GM12878 (cell line): ENCODE results near the gene MST1.

Source experiments
- CTCF ChIP-seq, 3 experiments: IDR thresholded peaks in 2 of 3; conservative IDR thresholded peaks in 1 of 3; 2 replicates each; pipeline ENCODE4 v1.5.1; 2011; ENCODE audit warnings: low read depth in 3 of 3, low read length in 3 of 3, mild to moderate bottlenecking in 3 of 3, control low read depth in 2 of 3, moderate library complexity in 2 of 3, inconsistent platforms in 1 of 3, mixed read lengths in 1 of 3; ENCODE audit not compliant: control insufficient read depth in 2 of 3, insufficient read depth in 1 of 3; ENCODE audit errors: extremely low read depth in 1 of 3
- EP300 ChIP-seq, 2 experiments: fragments of 150-350 bp in 1 of 2; IDR thresholded peaks; 2 replicates each; pipeline ENCODE4 v1.6.1; 2011 to 2012; ENCODE audit warnings: low read depth in 2 of 2, low read length in 2 of 2, borderline replicate concordance in 1 of 2, improper control_type of control experiment in 1 of 2, inconsistent platforms in 1 of 2; ENCODE audit not compliant: control insufficient read depth in 1 of 2
- GABPA ChIP-seq: IDR thresholded peaks from 2 replicates; pipeline ENCODE4 v1.6.1; 2014; ENCODE audit warnings: antibody characterized with exemption, low read depth, mild to moderate bottlenecking, inconsistent platforms
- JUND ChIP-seq: IDR thresholded peaks from 2 replicates; pipeline ENCODE4 v1.6.1; 2012; ENCODE audit warnings: low read depth, mild to moderate bottlenecking, low read length, improper control_type of control experiment, moderate library complexity
- POU2F2 ChIP-seq: IDR thresholded peaks from 3 replicates; pipeline ENCODE4 v1.6.1; 2011; ENCODE audit warnings: low read depth, mild to moderate bottlenecking, low read length, borderline replicate concordance
- RB1 ChIP-seq: fragments of 450-650 bp; formaldehyde crosslinking; IDR thresholded peaks from 2 replicates; pipeline ENCODE4 v1.6.1; 2017; ENCODE audit warnings: mild to moderate bottlenecking, borderline replicate concordance
- RCOR1 ChIP-seq: conservative IDR thresholded peaks from 2 replicates; pipeline ENCODE4 v1.6.1; 2012; ENCODE audit warnings: low read depth, low read length, improper control_type of control experiment
- SIN3A ChIP-seq: IDR thresholded peaks from 2 replicates; pipeline ENCODE4 v1.6.1; 2012; ENCODE audit warnings: low read depth, low read length, improper control_type of control experiment
- SMC3 ChIP-seq: IDR thresholded peaks from 2 replicates; pipeline ENCODE4 v1.6.1; 2011; ENCODE audit warnings: low read length, improper control_type of control experiment, borderline replicate concordance
- TCF12 ChIP-seq: IDR thresholded peaks from 2 replicates; pipeline ENCODE4 v1.6.1; 2011; ENCODE audit warnings: low read depth, mild to moderate bottlenecking, low read length
- ZBTB4 ChIP-seq: fragments of 450-650 bp; formaldehyde crosslinking; IDR thresholded peaks from 2 replicates; pipeline ENCODE4 v1.4.0; 2022; ENCODE audit warnings: mild to moderate bottlenecking, moderate library complexity
- ZNF207 ChIP-seq: fragments of 450-650 bp; IDR thresholded peaks from 2 replicates; pipeline ENCODE4 v1.6.1; 2014; ENCODE audit warnings: antibody characterized with exemption, mild to moderate bottlenecking, borderline replicate concordance
- TF ChIP-seq, protein P1 (sequence below): fragments of 450-650 bp; IDR thresholded peaks from 2 replicates; pipeline ENCODE4 v1.6.1; 2018; ENCODE audit warnings: borderline replicate concordance, mild to moderate bottlenecking; ENCODE audit not compliant: partially characterized antibody

- TF ChIP-seq POU2F2, result no peak
- TF ChIP-seq CTCF (IDR thresholded peaks at IDR 0.05 in 2 of 3, conservative IDR thresholded peaks at IDR 0.05 in 1 of 3; ENCODE audit: control insufficient read depth in 2 of 3, extremely low read depth in 1 of 3, insufficient read depth in 1 of 3, low read depth in 3 of 3, low read length in 3 of 3), result no peak
- TF ChIP-seq, protein P1, sequence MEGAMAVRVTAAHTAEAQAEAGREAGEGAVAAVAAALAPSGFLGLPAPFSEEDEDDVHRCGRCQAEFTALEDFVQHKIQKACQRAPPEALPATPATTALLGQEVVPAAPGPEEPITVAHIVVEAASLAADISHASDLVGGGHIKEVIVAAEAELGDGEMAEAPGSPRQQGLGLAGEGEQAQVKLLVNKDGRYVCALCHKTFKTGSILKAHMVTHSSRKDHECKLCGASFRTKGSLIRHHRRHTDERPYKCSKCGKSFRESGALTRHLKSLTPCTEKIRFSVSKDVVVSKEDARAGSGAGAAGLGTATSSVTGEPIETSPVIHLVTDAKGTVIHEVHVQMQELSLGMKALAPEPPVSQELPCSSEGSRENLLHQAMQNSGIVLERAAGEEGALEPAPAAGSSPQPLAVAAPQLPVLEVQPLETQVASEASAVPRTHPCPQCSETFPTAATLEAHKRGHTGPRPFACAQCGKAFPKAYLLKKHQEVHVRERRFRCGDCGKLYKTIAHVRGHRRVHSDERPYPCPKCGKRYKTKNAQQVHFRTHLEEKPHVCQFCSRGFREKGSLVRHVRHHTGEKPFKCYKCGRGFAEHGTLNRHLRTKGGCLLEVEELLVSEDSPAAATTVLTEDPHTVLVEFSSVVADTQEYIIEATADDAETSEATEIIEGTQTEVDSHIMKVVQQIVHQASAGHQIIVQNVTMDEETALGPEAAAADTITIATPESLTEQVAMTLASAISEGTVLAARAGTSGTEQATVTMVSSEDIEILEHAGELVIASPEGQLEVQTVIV, result no peak
- TF ChIP-seq EP300 (IDR thresholded peaks at IDR 0.05; ENCODE audit: borderline replicate concordance in 1 of 2, control insufficient read depth in 1 of 2, low read depth in 2 of 2, low read length in 2 of 2), result no peak
- no peak for TF ChIP-seq SIN3A
- no peak for TF ChIP-seq RB1
- TF ChIP-seq SMC3, result no peak
- TF ChIP-seq GABPA, result no peak
- no peak for TF ChIP-seq TCF12
- TF ChIP-seq ZBTB4 (CRISPR knock-in tag), result no peak
- TF ChIP-seq RCOR1, result no peak
- no peak for TF ChIP-seq ZNF207
- no peak for TF ChIP-seq JUND
Observed at GRCh38 chr3:49722896-49723295, 33.6 kb upstream of the MST1 start.
